Upper lobe of left lung (tissue), 4 donors: ENCODE measurements around the gene FGR.

Source experiments
- EP300 ChIP-seq, 4 donors: sonication (generic); formaldehyde crosslinking; IDR thresholded peaks; one replicate each; pipeline ENCODE4 v1.5.1; 2017; ENCODE audit warnings: antibody characterized with exemption in 4 of 4, control low read depth in 2 of 4
- POLR2A ChIP-seq, 4 donors: fragments of 450-650 bp; IDR thresholded peaks; one replicate each; pipeline ENCODE4 v1.5.1; 2016 to 2017; ENCODE audit warnings: antibody characterized with exemption in 4 of 4, mild to moderate bottlenecking in 2 of 4
- TF ChIP-seq, protein P1 (sequence below), 6 experiments: fragments of 450-650 bp in 4 of 6; fragments of 200-600 bp in 2 of 6; sonication (generic) in 2 of 6; IDR thresholded peaks; one replicate each; pipeline ENCODE4 v1.5.1; 2016 to 2019; ENCODE audit warnings: antibody characterized with exemption in 6 of 6

DNA sequence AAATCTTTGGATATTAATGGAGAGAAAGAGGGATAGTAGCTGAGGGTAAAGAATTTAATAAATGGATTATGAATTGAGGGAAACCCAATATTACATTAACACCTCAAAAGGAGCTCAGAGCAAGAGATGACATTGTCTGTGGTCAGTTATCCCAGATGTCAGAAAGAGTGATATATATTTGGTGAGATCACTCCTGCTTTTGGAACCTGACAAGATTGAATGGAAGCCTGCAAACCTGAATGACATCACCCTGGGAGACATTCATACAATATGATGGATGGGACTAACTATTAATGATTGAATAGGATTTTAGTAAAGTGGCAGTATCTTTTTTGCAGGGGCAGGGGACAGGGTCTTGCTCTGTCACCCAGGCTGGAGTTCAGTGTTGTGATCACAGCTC is 43.8 kb upstream of the FGR start:
- TF ChIP-seq, protein P1, sequence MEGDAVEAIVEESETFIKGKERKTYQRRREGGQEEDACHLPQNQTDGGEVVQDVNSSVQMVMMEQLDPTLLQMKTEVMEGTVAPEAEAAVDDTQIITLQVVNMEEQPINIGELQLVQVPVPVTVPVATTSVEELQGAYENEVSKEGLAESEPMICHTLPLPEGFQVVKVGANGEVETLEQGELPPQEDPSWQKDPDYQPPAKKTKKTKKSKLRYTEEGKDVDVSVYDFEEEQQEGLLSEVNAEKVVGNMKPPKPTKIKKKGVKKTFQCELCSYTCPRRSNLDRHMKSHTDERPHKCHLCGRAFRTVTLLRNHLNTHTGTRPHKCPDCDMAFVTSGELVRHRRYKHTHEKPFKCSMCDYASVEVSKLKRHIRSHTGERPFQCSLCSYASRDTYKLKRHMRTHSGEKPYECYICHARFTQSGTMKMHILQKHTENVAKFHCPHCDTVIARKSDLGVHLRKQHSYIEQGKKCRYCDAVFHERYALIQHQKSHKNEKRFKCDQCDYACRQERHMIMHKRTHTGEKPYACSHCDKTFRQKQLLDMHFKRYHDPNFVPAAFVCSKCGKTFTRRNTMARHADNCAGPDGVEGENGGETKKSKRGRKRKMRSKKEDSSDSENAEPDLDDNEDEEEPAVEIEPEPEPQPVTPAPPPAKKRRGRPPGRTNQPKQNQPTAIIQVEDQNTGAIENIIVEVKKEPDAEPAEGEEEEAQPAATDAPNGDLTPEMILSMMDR (IDR thresholded peaks at IDR 0.05): no peak
- no peak for TF ChIP-seq EP300 (IDR thresholded peaks at IDR 0.05)
- TF ChIP-seq POLR2A (IDR thresholded peaks at IDR 0.05): no peak
